HG02763 (cell line): ENCODE data around the gene TLE5.
"Not testable (repeated sequence)": the region's sequence is repeated elsewhere in the genome, so short reads cannot be mapped to it uniquely, and the experiment has no call there.

Experiments used
- ATAC-seq: cut with Tn5 transposase; IDR thresholded peaks from one replicate; pipeline ENCODE4 v1.9.1; 2021; ENCODE audit warnings: mild to moderate bottlenecking, moderate library complexity; ENCODE audit not compliant: unreplicated experiment

The TLE5 gene

GRCh38 chr19:3045885-3046697 is 16.2 kb downstream of the TLE5 start:
- ATAC-seq: no peak

- no peak for ATAC-seq
Observed at GRCh38 chr19:3045191-3045590, 17.1 kb downstream of the TLE5 start.

- no peak for ATAC-seq
Observed at GRCh38 chr19:3042621-3043267, 19.6 kb downstream of the TLE5 start.

GRCh38 chr19:3041761-3042620 is 20.3 kb downstream of the TLE5 start:
- ATAC-seq: no peak

- no peak for ATAC-seq
Observed at GRCh38 chr19:3041327-3041726, 21.0 kb downstream of the TLE5 start.

- ATAC-seq: no peak
Observed at GRCh38 chr19:3039641-3040077, 22.6 kb downstream of the TLE5 start.

GRCh38 chr19:3039125-3039524 is 23.2 kb downstream of the TLE5 start:
- no peak for ATAC-seq

GRCh38 chr19:3038214-3038613 is 24.1 kb downstream of the TLE5 start:
- ATAC-seq: no peak

GRCh38 chr19:3036977-3037544 is 25.2 kb downstream of the TLE5 start:
- ATAC-seq: not testable (repeated sequence)

- ATAC-seq: peak; percentile 44
Observed at GRCh38 chr19:3036119-3036976, 25.9 kb downstream of the TLE5 start.

- peak; percentile 84 for ATAC-seq
Observed at GRCh38 chr19:3035542-3036118, 26.7 kb downstream of the TLE5 start.

- ATAC-seq: no peak
Observed at GRCh38 chr19:3034656-3035541, 27.4 kb downstream of the TLE5 start.

GRCh38 chr19:3034406-3034655 is 28.0 kb downstream of the TLE5 start:
- no peak for ATAC-seq

- no peak for ATAC-seq
Observed at GRCh38 chr19:3033595-3034405, 28.5 kb downstream of the TLE5 start.

- ATAC-seq: no peak
Observed at GRCh38 chr19:3031607-3031867, 30.8 kb downstream of the TLE5 start.

GRCh38 chr19:3029065-3029923 is 33.0 kb downstream of the TLE5 start, which contains the start of gene TLE2:
TSS of gene TLE2 (minus strand) at chr19:3029280. CDS start at chr19:3028904, 376 bp downstream.
- no peak for ATAC-seq

- no peak for ATAC-seq
Observed at GRCh38 chr19:3028305-3029064, 33.8 kb downstream of the TLE5 start.
